Esophagus (tissue), 2 donors: Measurements from ENCODE around the gene C17orf114.

Experiments
- H3K27ac ChIP-seq, 2 donors: one replicate each; pipeline ENCODE4 v1.5.1; 2013; ENCODE audit warnings: low read depth in 2 of 2, mild to moderate bottlenecking in 2 of 2, inconsistent platforms in 1 of 2, low read length in 1 of 2, moderate library complexity in 1 of 2
- H3K27me3 ChIP-seq, 2 donors: one replicate each; pipeline ENCODE4 v1.6.1; 2013; ENCODE audit warnings: low read length in 2 of 2, control low read depth in 1 of 2, mild to moderate bottlenecking in 1 of 2; ENCODE audit not compliant: insufficient read depth in 2 of 2, control insufficient read depth in 1 of 2
- H3K36me3 ChIP-seq, 2 donors: one replicate each; pipeline ENCODE4 v1.6.1; 2013; ENCODE audit warnings: low read length in 1 of 2; ENCODE audit not compliant: control insufficient read depth in 2 of 2, insufficient read depth in 2 of 2
- H3K4me1 ChIP-seq, 2 donors: one replicate each; pipeline ENCODE4 v1.6.1; 2013; ENCODE audit warnings: low read length in 1 of 2; ENCODE audit not compliant: control insufficient read depth in 2 of 2, insufficient read depth in 2 of 2
- H3K4me3 ChIP-seq, 2 donors: one replicate each; pipeline ENCODE4 v1.5.1; 2013; ENCODE audit warnings: low read length in 2 of 2, mild to moderate bottlenecking in 2 of 2, low read depth in 1 of 2, moderate library complexity in 1 of 2
- H3K9me3 ChIP-seq, 2 donors: one replicate each; pipeline ENCODE4 v1.6.1; 2013; ENCODE audit warnings: mild to moderate bottlenecking in 2 of 2, low read depth in 1 of 2, low read length in 1 of 2, moderate library complexity in 1 of 2; ENCODE audit not compliant: control insufficient read depth in 2 of 2, insufficient read depth in 1 of 2
- WGBS, 2 donors: extraction: QIAGEN DNeasy Blood & Tissue Kit; methylation state at CpG; one replicate each; pipeline ENCODE4 v1.1.7; 2013; 5-methylcytosine and 5-hydroxymethylcytosine counted together
- donor health status: healthy with polysubstance abuse.
- donor health status: Bipolar disorder and iron deficiency.

The C17orf114 gene

DNA sequence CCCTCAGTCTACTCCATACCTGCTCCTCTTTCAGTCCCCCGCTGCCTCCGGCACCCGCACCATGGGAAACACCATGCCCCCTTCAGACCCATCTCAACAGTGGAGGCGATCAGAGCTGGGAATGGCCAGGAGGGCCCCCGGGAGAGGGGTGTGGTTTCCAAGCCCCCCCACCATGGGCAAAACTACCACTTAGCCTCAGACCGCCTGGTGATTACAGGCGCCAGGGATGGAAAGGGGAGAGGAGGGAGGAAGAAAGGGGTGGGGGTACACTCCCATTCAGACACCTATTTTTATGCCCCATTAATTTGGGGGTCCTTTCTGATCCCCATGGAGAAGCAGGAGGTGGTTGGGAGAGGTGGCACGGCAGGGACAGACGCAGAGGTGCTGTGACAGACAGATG, at the start of gene C17orf114:
Gene C17orf114, minus strand, starts transcription at position 101 of the 400 bp plus-strand sequence.
- Histone ChIP-seq H3K27me3 (no peaks in the 10 kb centered on the region), H3K4me1 (no peaks in the 10 kb centered on the region), H3K36me3 (peaks cover 7 to 9% of the 10 kb centered on the region in 2 donors), H3K27ac (no peak within 1 kb of the TSS), H3K4me3 (no peak within 1 kb of the TSS), H3K9me3 (no peaks in the 10 kb centered on the region)
- WGBS, 2 donors: 85 to 86% methylated on average over 9 of the region's 9 CpGs

DNA sequence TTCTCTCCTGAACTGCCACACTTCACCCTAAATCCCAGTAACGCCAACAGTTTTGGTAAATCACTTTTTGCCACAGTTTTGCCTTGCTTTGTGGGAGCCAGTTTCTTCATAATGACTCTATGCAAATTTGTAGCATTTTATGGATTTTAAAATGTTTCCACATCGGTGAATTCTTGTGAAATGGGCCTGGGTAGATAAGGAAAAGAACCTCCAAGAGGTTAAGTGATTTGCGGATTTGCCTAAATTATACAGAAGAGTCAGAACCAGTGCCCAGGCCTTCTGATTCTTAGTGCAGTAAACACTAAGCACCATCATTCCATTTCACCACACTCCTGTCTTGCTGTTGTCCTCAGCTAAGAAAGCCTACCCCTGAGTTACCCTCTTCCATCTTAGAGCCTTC, 49.0 kb upstream of the C17orf114 start:
- H3K27me3 ChIP-seq: no peaks in the 10 kb centered on the region
- H3K36me3 ChIP-seq: peaks cover 0 to 2% of the 10 kb centered on the region in 2 donors
- no peaks in the 10 kb centered on the region for H3K9me3 ChIP-seq
- no peak overlapping the region for H3K4me3 ChIP-seq
- 82 to 83% methylated on average over 3 of the region's 3 CpGs for WGBS, 2 donors
- H3K27ac ChIP-seq: peak overlapping the region; percentile 92 to 97
- peaks cover 4 to 35% of the 10 kb centered on the region in 2 donors for H3K4me1 ChIP-seq

DNA sequence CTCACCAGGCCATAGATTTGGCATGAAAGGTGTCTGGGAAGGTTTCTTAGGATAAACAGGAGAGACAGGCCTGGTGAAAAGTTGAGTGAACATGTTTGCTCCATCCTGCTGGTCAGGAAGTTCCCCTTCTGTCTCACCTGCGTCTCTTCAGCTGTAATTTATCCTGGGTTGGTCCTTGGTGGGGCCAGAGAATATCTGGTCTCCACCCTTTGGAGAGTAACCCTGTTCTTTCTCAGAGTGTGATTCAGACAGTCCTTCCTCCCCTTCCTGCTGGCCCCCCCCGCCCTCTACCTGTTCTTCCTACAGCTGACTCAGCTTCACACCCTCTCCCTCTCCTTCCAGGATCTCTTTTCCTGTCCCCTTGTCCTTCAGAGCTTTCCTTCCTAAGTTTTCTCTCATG, 48.1 kb upstream of the C17orf114 start:
- Histone ChIP-seq H3K4me1 (peaks cover 7 to 39% of the 10 kb centered on the region in 2 donors), H3K27ac (peak overlapping the region; percentile 92 to 97), H3K36me3 (peaks cover 0 to 2% of the 10 kb centered on the region in 2 donors), H3K9me3 (no peaks in the 10 kb centered on the region), H3K27me3 (no peaks in the 10 kb centered on the region), H3K4me3 (no peak overlapping the region)
- 53 to 61% methylated on average over 2 of the region's 2 CpGs for WGBS, 2 donors

DNA sequence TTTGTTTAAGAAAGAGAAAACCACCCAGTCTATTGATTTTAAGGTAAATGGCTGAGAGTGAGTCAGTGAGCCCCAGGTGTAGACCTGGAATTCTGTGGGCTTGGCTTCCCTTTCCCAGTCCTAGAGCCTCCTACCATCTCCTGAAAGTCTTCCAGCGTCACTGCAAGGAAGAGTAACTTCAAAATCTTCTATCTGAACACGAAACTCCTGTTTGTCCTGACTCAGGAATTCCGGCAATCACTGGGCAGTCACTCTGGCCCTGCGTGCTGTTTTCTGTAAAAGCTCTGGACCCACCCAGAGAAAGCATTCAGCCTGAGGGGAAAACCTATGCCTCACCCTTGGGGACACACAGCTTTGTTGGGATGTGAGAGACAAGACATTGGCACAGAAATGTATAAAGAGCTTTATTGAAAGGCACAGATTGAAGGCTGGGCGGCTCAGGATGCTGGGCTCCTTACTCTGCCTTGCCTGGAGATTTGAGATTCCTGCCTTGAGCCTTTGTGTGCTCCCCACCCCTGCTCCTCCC, 46.9 kb upstream of the C17orf114 start:
- no peaks in the 10 kb centered on the region for H3K27me3 ChIP-seq
- H3K4me3 ChIP-seq: no peak overlapping the region
- peaks cover 0 to 5% of the 10 kb centered on the region in 2 donors for H3K36me3 ChIP-seq
- 43 to 62% methylated on average over 5 of the region's 5 CpGs for WGBS, 2 donors
- no peaks in the 10 kb centered on the region for H3K9me3 ChIP-seq
- peak overlapping the region; percentile 92 to 97 for H3K27ac ChIP-seq
- H3K4me1 ChIP-seq: peaks cover 4 to 37% of the 10 kb centered on the region in 2 donors

DNA sequence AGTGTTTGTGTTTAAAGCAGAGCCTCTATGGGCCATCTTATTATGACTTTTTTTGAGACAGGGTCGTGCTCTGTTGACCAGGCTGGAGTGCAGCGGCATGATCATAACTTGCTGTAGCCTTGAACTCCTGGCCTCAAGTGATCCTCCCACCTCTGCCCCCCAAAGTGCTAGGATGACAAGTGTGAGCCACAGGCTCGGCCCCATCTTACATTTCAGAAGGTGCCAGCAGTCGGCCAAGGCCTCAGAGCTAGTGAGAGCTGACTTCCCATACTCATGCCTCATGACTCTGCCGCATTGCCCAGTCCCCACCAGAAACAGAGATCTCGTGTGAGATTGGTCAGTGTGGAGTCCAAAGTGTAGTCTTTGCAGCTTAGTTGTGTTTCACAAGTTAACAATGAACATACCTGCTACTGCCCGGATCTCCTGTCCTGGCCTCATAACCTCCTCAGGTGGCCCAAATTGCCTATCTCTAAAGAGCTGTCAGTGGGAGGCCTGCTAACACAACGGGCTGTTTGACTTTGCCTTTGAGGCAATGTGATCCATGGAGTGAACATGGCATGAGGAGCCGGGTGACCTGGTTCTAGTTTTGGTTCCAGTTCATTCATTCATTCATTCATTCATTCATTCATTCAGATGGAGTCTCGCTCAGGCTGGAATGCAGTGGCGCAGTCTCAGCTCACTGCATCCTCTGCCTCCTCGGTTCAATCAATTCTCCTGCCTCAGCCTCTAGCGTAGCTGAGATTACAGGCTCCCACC, 44.7 kb upstream of the C17orf114 start:
- Histone ChIP-seq H3K27me3 (no peaks in the 10 kb centered on the region), H3K4me1 (peaks cover 3 to 25% of the 10 kb centered on the region in 2 donors), H3K36me3 (peaks cover 0 to 5% of the 10 kb centered on the region in 2 donors), H3K27ac (peak overlapping the region in 1 of 2 donors; percentile 51), H3K9me3 (no peaks in the 10 kb centered on the region), H3K4me3 (no peak overlapping the region)
- WGBS, 2 donors: 84 to 90% methylated on average over 13 of the region's 13 CpGs

DNA sequence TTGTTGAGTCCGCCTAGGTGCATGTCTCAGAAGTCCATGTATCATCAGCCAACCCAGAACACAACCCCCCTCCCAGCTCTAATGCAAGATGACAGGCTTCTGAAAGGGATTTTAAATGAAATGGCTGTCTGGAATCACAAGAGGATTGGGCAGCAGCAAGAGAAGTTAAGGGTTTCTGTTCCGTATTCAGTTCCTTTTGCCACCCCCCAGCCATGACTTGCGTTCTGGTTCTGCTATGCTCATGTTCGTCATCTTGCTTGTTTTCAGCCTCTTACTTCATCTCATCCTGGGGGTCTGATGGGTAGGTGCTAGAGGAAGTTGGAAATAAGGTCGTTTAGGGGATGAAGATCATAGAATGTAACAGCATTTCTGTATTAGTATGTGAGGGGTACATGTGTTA, 43.0 kb upstream of the C17orf114 start:
- H3K36me3 ChIP-seq: peaks cover 0 to 5% of the 10 kb centered on the region in 2 donors
- no peak overlapping the region for H3K27ac ChIP-seq
- H3K27me3 ChIP-seq: no peaks in the 10 kb centered on the region
- H3K4me3 ChIP-seq: no peak overlapping the region
- WGBS, 2 donors: 84 to 86% methylated on average over 5 of the region's 5 CpGs
- H3K4me1 ChIP-seq: peaks cover 10 to 24% of the 10 kb centered on the region in 2 donors
- no peaks in the 10 kb centered on the region for H3K9me3 ChIP-seq

DNA sequence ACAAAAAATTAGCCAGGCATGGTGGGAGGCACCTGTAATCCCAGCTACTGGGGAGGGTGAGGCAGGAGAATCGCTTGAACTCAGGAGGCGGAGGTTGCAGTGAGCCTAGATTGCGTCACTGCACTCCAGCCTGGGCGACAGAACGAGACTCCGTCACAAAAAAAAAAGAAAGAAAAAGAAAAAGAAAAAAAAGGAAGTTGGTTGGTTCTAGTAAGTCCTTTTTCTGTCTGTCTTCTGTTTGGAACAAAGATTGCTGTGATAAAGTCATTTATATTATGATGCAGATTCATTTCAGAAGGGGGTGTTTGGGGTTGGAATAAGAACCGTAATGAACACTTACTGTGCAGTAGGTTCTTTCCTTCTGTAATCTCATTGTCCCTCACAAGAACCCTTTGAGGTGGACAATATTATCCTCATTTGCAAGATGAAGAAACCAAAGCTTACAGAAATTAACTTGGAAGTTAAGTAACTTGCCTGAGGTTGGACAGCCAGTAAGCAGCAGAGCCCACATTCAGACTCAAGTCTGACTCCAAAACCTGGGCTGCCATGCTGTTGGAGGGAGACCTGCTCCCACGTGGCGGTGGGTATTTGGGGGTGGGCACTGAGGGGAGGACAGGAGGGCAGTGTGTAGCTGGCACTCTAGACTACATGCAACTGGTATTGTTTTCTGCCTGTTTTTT, 41.3 kb upstream of the C17orf114 start:
- Histone ChIP-seq H3K36me3 (peaks cover 0 to 5% of the 10 kb centered on the region in 2 donors), H3K4me3 (no peak overlapping the region), H3K4me1 (peaks cover 10 to 18% of the 10 kb centered on the region in 2 donors), H3K9me3 (no peaks in the 10 kb centered on the region), H3K27ac (no peak overlapping the region), H3K27me3 (no peaks in the 10 kb centered on the region)
- 75 to 88% methylated on average over 9 of the region's 9 CpGs for WGBS, 2 donors

DNA sequence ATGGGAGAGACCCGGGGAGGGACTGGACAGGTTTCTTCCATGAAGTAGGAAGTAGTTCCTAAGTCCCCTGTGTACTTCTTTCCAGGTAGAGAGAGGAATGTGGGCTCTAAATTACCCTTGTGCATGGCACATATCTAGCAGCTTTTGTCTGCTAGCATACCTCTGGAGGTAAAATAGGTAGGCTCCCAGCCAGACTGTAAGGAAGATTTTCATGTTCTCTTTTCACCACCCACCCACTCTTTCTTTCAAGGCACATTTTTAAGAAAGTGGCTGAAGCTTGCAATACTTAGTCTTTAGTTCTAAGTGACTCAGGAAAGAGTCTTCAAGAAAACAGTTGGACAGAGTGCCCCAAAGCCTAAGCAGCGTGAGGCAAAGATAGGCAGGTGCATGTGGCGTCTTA, 40.2 kb upstream of the C17orf114 start:
- no peak overlapping the region for H3K4me3 ChIP-seq
- WGBS, 2 donors: 93 to 94% methylated on average over 3 of the region's 3 CpGs
- H3K27me3 ChIP-seq: no peaks in the 10 kb centered on the region
- H3K9me3 ChIP-seq: no peaks in the 10 kb centered on the region
- no peak overlapping the region for H3K27ac ChIP-seq
- peaks cover 0 to 9% of the 10 kb centered on the region in 2 donors for H3K36me3 ChIP-seq
- H3K4me1 ChIP-seq: peaks cover 10 to 22% of the 10 kb centered on the region in 2 donors

DNA sequence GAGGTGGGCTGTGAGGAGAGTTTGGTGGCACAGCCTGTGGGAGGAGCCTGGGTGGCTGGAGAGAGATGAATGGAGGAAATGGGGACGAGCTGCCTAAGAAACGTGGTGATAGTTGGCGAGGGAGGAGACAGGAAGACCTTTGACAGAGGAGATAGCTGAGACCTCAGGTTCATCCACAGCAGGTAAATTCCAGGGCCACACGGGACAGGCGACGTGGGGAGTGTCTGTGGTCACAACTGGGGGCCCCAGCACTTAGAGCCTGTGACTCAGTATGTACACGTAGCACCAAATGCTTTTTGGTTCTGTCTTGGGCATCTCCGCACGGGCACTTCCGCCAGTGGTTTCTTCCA, 38.7 kb upstream of the C17orf114 start:
- Histone ChIP-seq H3K27me3 (no peaks in the 10 kb centered on the region), H3K4me1 (peaks cover 9 to 16% of the 10 kb centered on the region in 2 donors), H3K4me3 (no peak overlapping the region), H3K27ac (peak overlapping the region in 1 of 2 donors; percentile 44), H3K36me3 (peaks cover 0 to 7% of the 10 kb centered on the region in 2 donors), H3K9me3 (no peaks in the 10 kb centered on the region)
- 83 to 86% methylated on average over 9 to 10 of the region's 10 CpGs for WGBS, 2 donors
